ENCODE measurements around the gene TERB1. TPM values are rescaled to one million over a fixed set of nuclear protein-coding genes. Genes with fewer than 3 reads are reported as not detected.

Gene TERB1
- total and polyA plus RNA-seq, 2 of the 13 experiments (the other 11 are each of a cell fraction or from before 2014, with no cell fraction given) = not detected

DNA sequence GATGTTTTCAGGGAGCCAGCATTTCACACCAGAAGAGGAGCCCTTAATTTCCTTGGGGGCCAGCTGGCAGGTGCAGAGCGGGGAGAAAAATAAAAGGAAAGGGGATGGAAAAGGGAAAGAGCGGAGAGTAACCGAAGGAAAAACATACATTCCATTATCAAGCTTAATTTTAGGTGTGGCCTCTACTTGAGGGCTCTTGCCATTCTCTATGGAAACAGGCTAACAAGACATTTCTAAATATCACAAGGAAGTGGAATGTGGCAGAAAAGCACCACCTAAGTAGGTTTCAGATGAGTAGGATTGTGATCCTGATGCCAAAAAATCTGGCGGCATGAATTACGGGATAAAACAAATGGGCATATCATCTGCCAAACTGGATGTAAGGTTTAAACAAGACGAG, 49.0 kb downstream of the TERB1 start:
- ATAC-seq = no peak
- intact Hi-C loops (cut with micrococcal nuclease; ENCODE audit: unreplicated experiment) = loop anchor here (10.0 kb wide), 1 partner anchor 92 kb away; the partner anchor contains the start of gene CA7
- Histone ChIP-seq H3K36me3 (replicated peaks in 1 of 2; ENCODE audit: control insufficient read depth in 1 of 2, insufficient read depth in 2 of 2, low read length in 2 of 2) (peaks cover 12 to 18% of the 10 kb centered on the region in 2 experiments; a peak in 4 of 5 replicates), H3K27me3 (ENCODE audit: control insufficient read depth in 1 of 2, insufficient read depth in 2 of 2, low read length in 2 of 2) (no peaks in the 10 kb centered on the region; a peak in 1 of 5 replicates), H3K4me1 (ENCODE audit: insufficient read depth, low read length) (peaks cover 57% of the 10 kb centered on the region), H3K4me3 (replicated peaks in 1 of 3; ENCODE audit: insufficient read depth in 1 of 3, low read depth in 2 of 3, low read length in 3 of 3) (peak overlapping the region in 1 of 3 experiments; percentile 89; a peak in 2 of 6 replicates), H3K27ac (ENCODE audit: extremely low read length, insufficient read depth, low read length) (no peak overlapping the region), H4K20me1 (ENCODE audit: insufficient read depth, low read length) (peaks cover 12% of the 10 kb centered on the region; the same call in 1 of the 2 replicates), H3K79me2 (ENCODE audit: insufficient read depth, low read length) (peaks cover 38% of the 10 kb centered on the region), H2AFZ (ENCODE audit: low read length) (peak overlapping the region; percentile 97), H3K9ac (ENCODE audit: insufficient read depth, low read depth, low read length) (no peak overlapping the region), H3K4me2 (ENCODE audit: low read depth, low read length) (peak overlapping the region; percentile 99), H3K9me3 (ENCODE audit: low read length) (no peaks in the 10 kb centered on the region)
- CTCF ChIA-PET (ENCODE audit: low intra/inter-chr PET ratio, low total read pairs) = no interaction called here
- in situ Hi-C loops (cut with HindIII; ENCODE audit: extremely low pct_ligation_motif_present, low pct_unique_long_range_greater_than_20kb) = no loop called here
- POLR2A ChIA-PET = interaction anchor here (1.5 kb wide), 3 partner anchors 11 to 121 kb away, joined by 4 to 7 read pairs (median 5); partner anchors contain the start of gene NAE1
- no peak for FAIRE-seq
- BruUV-seq (replicated peaks) = no TSS peak
- no peak for DNase-seq (ENCODE audit: low spot score)
- 93% methylated on average over 6 of the region's 6 CpGs for WGBS (ENCODE audit: low lambda C conversion rate)
- TF ChIP-seq, protein P1, sequence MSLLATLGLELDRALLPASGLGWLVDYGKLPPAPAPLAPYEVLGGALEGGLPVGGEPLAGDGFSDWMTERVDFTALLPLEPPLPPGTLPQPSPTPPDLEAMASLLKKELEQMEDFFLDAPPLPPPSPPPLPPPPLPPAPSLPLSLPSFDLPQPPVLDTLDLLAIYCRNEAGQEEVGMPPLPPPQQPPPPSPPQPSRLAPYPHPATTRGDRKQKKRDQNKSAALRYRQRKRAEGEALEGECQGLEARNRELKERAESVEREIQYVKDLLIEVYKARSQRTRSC (CRISPR knock-in tag; IDR thresholded peaks at IDR 0.05; ENCODE audit: low read depth) = no peak
- TF ChIP-seq, protein P2, sequence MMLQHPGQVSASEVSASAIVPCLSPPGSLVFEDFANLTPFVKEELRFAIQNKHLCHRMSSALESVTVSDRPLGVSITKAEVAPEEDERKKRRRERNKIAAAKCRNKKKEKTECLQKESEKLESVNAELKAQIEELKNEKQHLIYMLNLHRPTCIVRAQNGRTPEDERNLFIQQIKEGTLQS (CRISPR knock-in tag; IDR thresholded peaks at IDR 0.05) = no peak
- TF ChIP-seq, protein P3, sequence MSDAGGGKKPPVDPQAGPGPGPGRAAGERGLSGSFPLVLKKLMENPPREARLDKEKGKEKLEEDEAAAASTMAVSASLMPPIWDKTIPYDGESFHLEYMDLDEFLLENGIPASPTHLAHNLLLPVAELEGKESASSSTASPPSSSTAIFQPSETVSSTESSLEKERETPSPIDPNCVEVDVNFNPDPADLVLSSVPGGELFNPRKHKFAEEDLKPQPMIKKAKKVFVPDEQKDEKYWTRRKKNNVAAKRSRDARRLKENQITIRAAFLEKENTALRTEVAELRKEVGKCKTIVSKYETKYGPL (CRISPR knock-in tag; IDR thresholded peaks at IDR 0.05) = no peak
- TF ChIP-seq, protein P4, sequence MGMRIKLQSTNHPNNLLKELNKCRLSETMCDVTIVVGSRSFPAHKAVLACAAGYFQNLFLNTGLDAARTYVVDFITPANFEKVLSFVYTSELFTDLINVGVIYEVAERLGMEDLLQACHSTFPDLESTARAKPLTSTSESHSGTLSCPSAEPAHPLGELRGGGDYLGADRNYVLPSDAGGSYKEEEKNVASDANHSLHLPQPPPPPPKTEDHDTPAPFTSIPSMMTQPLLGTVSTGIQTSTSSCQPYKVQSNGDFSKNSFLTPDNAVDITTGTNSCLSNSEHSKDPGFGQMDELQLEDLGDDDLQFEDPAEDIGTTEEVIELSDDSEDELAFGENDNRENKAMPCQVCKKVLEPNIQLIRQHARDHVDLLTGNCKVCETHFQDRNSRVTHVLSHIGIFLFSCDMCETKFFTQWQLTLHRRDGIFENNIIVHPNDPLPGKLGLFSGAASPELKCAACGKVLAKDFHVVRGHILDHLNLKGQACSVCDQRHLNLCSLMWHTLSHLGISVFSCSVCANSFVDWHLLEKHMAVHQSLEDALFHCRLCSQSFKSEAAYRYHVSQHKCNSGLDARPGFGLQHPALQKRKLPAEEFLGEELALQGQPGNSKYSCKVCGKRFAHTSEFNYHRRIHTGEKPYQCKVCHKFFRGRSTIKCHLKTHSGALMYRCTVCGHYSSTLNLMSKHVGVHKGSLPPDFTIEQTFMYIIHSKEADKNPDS (CRISPR knock-in tag; IDR thresholded peaks at IDR 0.05) = no peak
- no peak for TF ChIP-seq MAF1 (CRISPR knock-in tag; IDR thresholded peaks at IDR 0.05; ENCODE audit: borderline replicate concordance)
- no peak for TF ChIP-seq SMC3 (IDR thresholded peaks at IDR 0.05; ENCODE audit: low read length)
- TF ChIP-seq, protein P5, sequence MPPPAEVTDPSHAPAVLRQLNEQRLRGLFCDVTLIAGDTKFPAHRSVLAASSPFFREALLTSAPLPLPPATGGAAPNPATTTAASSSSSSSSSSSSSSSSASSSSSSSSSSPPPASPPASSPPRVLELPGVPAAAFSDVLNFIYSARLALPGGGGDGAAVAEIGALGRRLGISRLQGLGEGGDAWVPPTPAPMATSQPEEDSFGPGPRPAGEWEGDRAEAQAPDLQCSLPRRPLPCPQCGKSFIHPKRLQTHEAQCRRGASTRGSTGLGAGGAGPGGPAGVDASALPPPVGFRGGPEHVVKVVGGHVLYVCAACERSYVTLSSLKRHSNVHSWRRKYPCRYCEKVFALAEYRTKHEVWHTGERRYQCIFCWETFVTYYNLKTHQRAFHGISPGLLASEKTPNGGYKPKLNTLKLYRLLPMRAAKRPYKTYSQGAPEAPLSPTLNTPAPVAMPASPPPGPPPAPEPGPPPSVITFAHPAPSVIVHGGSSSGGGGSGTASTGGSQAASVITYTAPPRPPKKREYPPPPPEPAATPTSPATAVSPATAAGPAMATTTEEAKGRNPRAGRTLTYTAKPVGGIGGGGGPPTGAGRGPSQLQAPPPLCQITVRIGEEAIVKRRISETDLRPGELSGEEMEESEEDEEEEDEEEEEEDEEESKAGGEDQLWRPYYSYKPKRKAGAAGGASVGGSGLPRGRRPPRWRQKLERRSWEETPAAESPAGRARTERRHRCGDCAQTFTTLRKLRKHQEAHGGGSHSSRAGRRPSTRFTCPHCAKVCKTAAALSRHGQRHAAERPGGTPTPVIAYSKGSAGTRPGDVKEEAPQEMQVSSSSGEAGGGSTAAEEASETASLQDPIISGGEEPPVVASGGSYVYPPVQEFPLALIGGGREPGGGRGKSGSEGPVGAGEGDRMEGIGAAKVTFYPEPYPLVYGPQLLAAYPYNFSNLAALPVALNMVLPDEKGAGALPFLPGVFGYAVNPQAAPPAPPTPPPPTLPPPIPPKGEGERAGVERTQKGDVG (CRISPR knock-in tag; IDR thresholded peaks at IDR 0.05; ENCODE audit: borderline replicate concordance) = no peak
- no peak for TF ChIP-seq ZNF101 (CRISPR knock-in tag; IDR thresholded peaks at IDR 0.05; ENCODE audit: borderline replicate concordance, low read depth)
- no peak for TF ChIP-seq ZNF7 (CRISPR knock-in tag; IDR thresholded peaks at IDR 0.05)
- no peak for TF ChIP-seq NFIB (CRISPR knock-in tag; IDR thresholded peaks at IDR 0.05; ENCODE audit: borderline replicate concordance)
- TF ChIP-seq, protein P6, sequence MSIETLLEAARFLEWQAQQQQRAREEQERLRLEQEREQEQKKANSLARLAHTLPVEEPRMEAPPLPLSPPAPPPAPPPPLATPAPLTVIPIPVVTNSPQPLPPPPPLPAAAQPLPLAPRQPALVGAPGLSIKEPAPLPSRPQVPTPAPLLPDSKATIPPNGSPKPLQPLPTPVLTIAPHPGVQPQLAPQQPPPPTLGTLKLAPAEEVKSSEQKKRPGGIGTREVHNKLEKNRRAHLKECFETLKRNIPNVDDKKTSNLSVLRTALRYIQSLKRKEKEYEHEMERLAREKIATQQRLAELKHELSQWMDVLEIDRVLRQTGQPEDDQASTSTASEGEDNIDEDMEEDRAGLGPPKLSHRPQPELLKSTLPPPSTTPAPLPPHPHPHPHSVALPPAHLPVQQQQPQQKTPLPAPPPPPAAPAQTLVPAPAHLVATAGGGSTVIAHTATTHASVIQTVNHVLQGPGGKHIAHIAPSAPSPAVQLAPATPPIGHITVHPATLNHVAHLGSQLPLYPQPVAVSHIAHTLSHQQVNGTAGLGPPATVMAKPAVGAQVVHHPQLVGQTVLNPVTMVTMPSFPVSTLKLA (IDR thresholded peaks at IDR 0.05) = no peak
- no peak for TF ChIP-seq ZNF124 (CRISPR knock-in tag; IDR thresholded peaks at IDR 0.05)
- TF ChIP-seq ZNF546 (CRISPR knock-in tag; conservative IDR thresholded peaks at IDR 0.05) = no peak
- no peak for TF ChIP-seq SMARCE1 (IDR thresholded peaks at IDR 0.05; ENCODE audit: borderline replicate concordance)
